Measurements from ENCODE around the gene FBXW11. TPM values are rescaled to one million over a fixed set of nuclear protein-coding genes. Genes with fewer than 3 reads are reported as not detected.

The FBXW11 gene
- total RNA-seq, 4 donors from 2014 or later: 35.9 to 111 (median 63.7) TPM

GRCh38 chr5:171858303-171858702 lies 148.1 kb downstream of the FBXW11 start:
- Histone ChIP-seq H3K4me3 (no peak overlapping the region), H3K27me3 (no peaks in the 10 kb centered on the region), H3K36me3 (no peaks in the 10 kb centered on the region), H3K9me3 (no peaks in the 10 kb centered on the region), H3K27ac (no peak overlapping the region), H3K4me1 (no peaks in the 10 kb centered on the region)
- TF ChIP-seq POLR2A (IDR thresholded peaks at IDR 0.05): no peak
- TF ChIP-seq CTCF (IDR thresholded peaks at IDR 0.05): no peak
- DNase-seq: no peak
- intact Hi-C loops (cut with DNase I; ENCODE audit: low total_unique reads): no loop called here

GRCh38 chr5:171857489-171857876 lies 149.0 kb downstream of the FBXW11 start:
- no peak for TF ChIP-seq CTCF (IDR thresholded peaks at IDR 0.05)
- TF ChIP-seq POLR2A (IDR thresholded peaks at IDR 0.05): no peak
- DNase-seq: no peak
- H3K27ac ChIP-seq: no peak overlapping the region
- no peaks in the 10 kb centered on the region for H3K36me3 ChIP-seq
- H3K4me3 ChIP-seq: no peak overlapping the region
- intact Hi-C loops (cut with DNase I; ENCODE audit: low total_unique reads): no loop called here
- no peaks in the 10 kb centered on the region for H3K4me1 ChIP-seq
- no peaks in the 10 kb centered on the region for H3K9me3 ChIP-seq
- no peaks in the 10 kb centered on the region for H3K27me3 ChIP-seq

- TF ChIP-seq CTCF (IDR thresholded peaks at IDR 0.05) (no peak), POLR2A (IDR thresholded peaks at IDR 0.05) (no peak)
- intact Hi-C loops (cut with DNase I; ENCODE audit: low total_unique reads): no loop called here
- Histone ChIP-seq H3K4me3 (no peak overlapping the region), H3K4me1 (no peaks in the 10 kb centered on the region), H3K27me3 (no peaks in the 10 kb centered on the region), H3K27ac (no peak overlapping the region), H3K36me3 (no peaks in the 10 kb centered on the region), H3K9me3 (no peaks in the 10 kb centered on the region)
- DNase-seq: no peak
These were observed 150.4 kb downstream of the FBXW11 start for GRCh38 chr5:171855798-171856763.

- no peaks in the 10 kb centered on the region for H3K9me3 ChIP-seq
- H3K4me3 ChIP-seq: no peak overlapping the region
- TF ChIP-seq POLR2A (IDR thresholded peaks at IDR 0.05): no peak
- no peak for TF ChIP-seq CTCF (IDR thresholded peaks at IDR 0.05)
- no peaks in the 10 kb centered on the region for H3K4me1 ChIP-seq
- H3K36me3 ChIP-seq: no peaks in the 10 kb centered on the region
- intact Hi-C loops (cut with DNase I; ENCODE audit: low total_unique reads): no loop called here
- no peaks in the 10 kb centered on the region for H3K27me3 ChIP-seq
- no peak for DNase-seq
- no peak overlapping the region for H3K27ac ChIP-seq
These were observed 151.2 kb downstream of the FBXW11 start for GRCh38 chr5:171855265-171855664.

- intact Hi-C loops (cut with DNase I; ENCODE audit: low total_unique reads): no loop called here
- H3K27me3 ChIP-seq: no peaks in the 10 kb centered on the region
- no peak overlapping the region for H3K27ac ChIP-seq
- no peak for TF ChIP-seq POLR2A (IDR thresholded peaks at IDR 0.05)
- TF ChIP-seq CTCF (IDR thresholded peaks at IDR 0.05): no peak
- DNase-seq: no peak
- no peaks in the 10 kb centered on the region for H3K36me3 ChIP-seq
- H3K4me1 ChIP-seq: no peaks in the 10 kb centered on the region
- H3K9me3 ChIP-seq: no peaks in the 10 kb centered on the region
- H3K4me3 ChIP-seq: no peak overlapping the region
These were observed 154.2 kb downstream of the FBXW11 start for GRCh38 chr5:171852255-171852681.
